ENCODE data around the gene SEL1L3. TPM values are rescaled to one million over a fixed set of nuclear protein-coding genes. Genes with fewer than 3 reads are reported as not detected.

Gene SEL1L3
- total RNA-seq, 1 experiment from 2014 or later, result 48.3 TPM

DNA sequence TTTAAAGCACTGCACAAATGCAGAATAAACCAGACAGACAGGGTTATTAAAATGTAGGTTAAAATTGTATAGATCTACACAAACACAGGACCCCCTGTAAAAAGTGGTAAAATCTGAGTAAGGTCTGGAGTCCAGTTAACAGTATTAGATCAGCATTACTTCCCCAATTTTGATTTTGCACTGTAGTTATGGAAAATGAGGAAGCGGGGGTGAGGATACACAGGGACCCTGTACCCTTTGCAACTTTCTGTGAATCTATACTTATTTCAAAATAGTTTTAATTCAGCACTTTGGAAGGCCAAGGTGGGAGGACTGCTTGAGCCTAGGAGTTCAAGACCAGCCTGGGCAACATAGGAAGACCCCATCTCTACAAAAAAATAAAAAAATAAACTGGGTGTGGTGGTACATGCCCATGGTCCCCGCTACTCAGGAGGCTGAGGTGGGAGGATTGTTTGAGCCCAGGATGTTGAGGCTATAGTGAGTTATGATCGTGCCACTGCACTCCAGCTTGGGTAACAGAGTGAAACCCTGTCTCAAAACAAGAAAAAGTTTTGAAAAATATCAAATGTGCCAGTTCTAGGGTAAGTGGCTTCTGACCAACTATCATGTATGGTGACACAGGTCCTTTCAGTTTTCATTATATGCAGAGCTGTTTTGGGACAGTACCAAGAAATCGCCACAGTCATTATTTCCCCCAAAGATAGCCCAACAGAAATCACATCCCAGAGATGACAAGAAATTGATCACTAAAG, 17.7 kb downstream of the SEL1L3 start:
- H3K9ac ChIP-seq (ENCODE audit: extremely low read depth, insufficient read length, low read length), result no peak overlapping the region
- no peaks in the 10 kb centered on the region for H3K27me3 ChIP-seq (ENCODE audit: insufficient read depth, low read length)
- DNase-seq, result no peak
- no peak overlapping the region for H2BK5ac ChIP-seq (ENCODE audit: insufficient read length, low read length)
- H3K4me1 ChIP-seq (ENCODE audit: insufficient read depth, low read length), result peaks cover 4% of the 10 kb centered on the region; the same call in 1 of the 2 replicates
- no peak overlapping the region for H3K23ac ChIP-seq (ENCODE audit: insufficient read length, low read depth, low read length)
- H3K79me1 ChIP-seq (ENCODE audit: insufficient read depth, low read depth, low read length, poor library complexity, severe bottlenecking), result no peaks in the 10 kb centered on the region
- no peak overlapping the region for H2AK5ac ChIP-seq (ENCODE audit: insufficient read length, low read length)
- no peak overlapping the region for H2BK12ac ChIP-seq (ENCODE audit: insufficient read length, low read depth, low read length)
- Mint-ChIP-seq H3K9me3 (no peaks in the 10 kb centered on the region; a peak in 1 of 5 replicates), H3K4me1 (peaks cover 45 to 53% of the 10 kb centered on the region in 2 experiments), H3K36me3 (ENCODE audit: insufficient read depth in 1 of 3, low read depth in 3 of 3) (peaks cover 13 to 38% (median 17%) of the 10 kb centered on the region in 3 experiments), H3K4me3 (no peak overlapping the region), H3K27me3 (ENCODE audit: low read depth) (no peaks in the 10 kb centered on the region), H3K27ac (0 out of 7 replicates have a peak overlapping the region, but pooled peaks of 1 of the 3 experiments have one; percentile 10)
- H3K18ac ChIP-seq (ENCODE audit: insufficient read length, low read depth, low read length), result no peak overlapping the region
- no peak overlapping the region for H2BK120ac ChIP-seq (ENCODE audit: low read depth, low read length, poor library complexity, severe bottlenecking)
- no peak overlapping the region for H3K56ac ChIP-seq (ENCODE audit: insufficient read length, low read depth, low read length)
- no peak overlapping the region for H4K91ac ChIP-seq (ENCODE audit: insufficient read length, low read depth, low read length)
- H4K20me1 ChIP-seq (ENCODE audit: control insufficient read depth, insufficient read depth, insufficient read length), result no peaks in the 10 kb centered on the region
- no peak overlapping the region for H3T11ph ChIP-seq (ENCODE audit: low read length)
- H3K79me2 ChIP-seq (ENCODE audit: insufficient read depth, low read length), result peaks cover 4% of the 10 kb centered on the region; the same call in 1 of the 2 replicates
- no peak overlapping the region for H3K4me2 ChIP-seq (ENCODE audit: insufficient read depth, insufficient read length, low read length)
- WGBS (ENCODE audit: extremely low coverage, insufficient read length, low lambda C conversion rate), result no CpG with 5 or more reads among the region's 4 CpGs
- no peaks in the 10 kb centered on the region for H3K23me2 ChIP-seq (ENCODE audit: insufficient read length, low read depth, low read length, poor library complexity, severe bottlenecking)
- no peak overlapping the region for H2BK20ac ChIP-seq (ENCODE audit: low read depth, low read length, poor library complexity, severe bottlenecking)
- H3K14ac ChIP-seq (ENCODE audit: insufficient read depth, low read length), result no peak overlapping the region
- H4K5ac ChIP-seq (ENCODE audit: insufficient read length, low read depth, low read length), result no peak overlapping the region
- H2BK15ac ChIP-seq (ENCODE audit: low read depth, low read length), result no peak overlapping the region
- H3K4ac ChIP-seq (ENCODE audit: low read depth, low read length), result no peak overlapping the region
- no peaks in the 10 kb centered on the region for H3K9me3 ChIP-seq (ENCODE audit: control insufficient read depth, low read depth, low read length)
- no peak overlapping the region for H3K27ac ChIP-seq (ENCODE audit: insufficient read length, low read depth, low read length)
- TF ChIP-seq, protein P1, sequence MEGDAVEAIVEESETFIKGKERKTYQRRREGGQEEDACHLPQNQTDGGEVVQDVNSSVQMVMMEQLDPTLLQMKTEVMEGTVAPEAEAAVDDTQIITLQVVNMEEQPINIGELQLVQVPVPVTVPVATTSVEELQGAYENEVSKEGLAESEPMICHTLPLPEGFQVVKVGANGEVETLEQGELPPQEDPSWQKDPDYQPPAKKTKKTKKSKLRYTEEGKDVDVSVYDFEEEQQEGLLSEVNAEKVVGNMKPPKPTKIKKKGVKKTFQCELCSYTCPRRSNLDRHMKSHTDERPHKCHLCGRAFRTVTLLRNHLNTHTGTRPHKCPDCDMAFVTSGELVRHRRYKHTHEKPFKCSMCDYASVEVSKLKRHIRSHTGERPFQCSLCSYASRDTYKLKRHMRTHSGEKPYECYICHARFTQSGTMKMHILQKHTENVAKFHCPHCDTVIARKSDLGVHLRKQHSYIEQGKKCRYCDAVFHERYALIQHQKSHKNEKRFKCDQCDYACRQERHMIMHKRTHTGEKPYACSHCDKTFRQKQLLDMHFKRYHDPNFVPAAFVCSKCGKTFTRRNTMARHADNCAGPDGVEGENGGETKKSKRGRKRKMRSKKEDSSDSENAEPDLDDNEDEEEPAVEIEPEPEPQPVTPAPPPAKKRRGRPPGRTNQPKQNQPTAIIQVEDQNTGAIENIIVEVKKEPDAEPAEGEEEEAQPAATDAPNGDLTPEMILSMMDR (conservative IDR thresholded peaks at IDR 0.05), result no peak
- H4K8ac ChIP-seq (replicated peaks; ENCODE audit: insufficient read length, low read depth, low read length), result no peak overlapping the region
- H2AFZ ChIP-seq (ENCODE audit: low read length), result no peak overlapping the region

Data from H9 (cell line).